Neural crest cell (in vitro differentiated cells): ENCODE results near the gene SHH. TPM values are rescaled to one million over a fixed set of nuclear protein-coding genes. Genes with fewer than 3 reads are reported as not detected.

Experiments
- DNase-seq: peaks from one replicate; pipeline ENCODE4 v3.0.0; 2021; ENCODE audit warnings: low read depth, mixed read lengths, low spot score
- H3K27ac Mint-ChIP-seq: one replicate; pipeline ENCODE4 v1.8.0; 2021; ENCODE audit warnings: mild to moderate bottlenecking, mixed read lengths; ENCODE audit not compliant: unreplicated experiment
- H3K27me3 Mint-ChIP-seq: 2 replicates; pipeline ENCODE4 v1.8.0; 2021; ENCODE audit warnings: low read depth, mild to moderate bottlenecking, mixed read lengths
- H3K36me3 Mint-ChIP-seq: 2 replicates; pipeline ENCODE4 v1.8.0; 2021; ENCODE audit warnings: low read depth, mild to moderate bottlenecking, mixed read lengths
- H3K4me1 Mint-ChIP-seq: 2 replicates; pipeline ENCODE4 v1.8.0; 2021; ENCODE audit warnings: mixed read lengths
- H3K4me3 Mint-ChIP-seq: one replicate; pipeline ENCODE4 v1.8.0; 2021; ENCODE audit warnings: mild to moderate bottlenecking, mixed read lengths
- H3K9me3 Mint-ChIP-seq: 2 replicates; pipeline ENCODE4 v1.8.0; 2021; ENCODE audit warnings: mixed read lengths
- CTCF ChIP-seq: fragments of 200-600 bp; sonication (generic); conservative IDR thresholded peaks from 2 replicates; pipeline ENCODE4 v1.5.0; 2021; ENCODE audit warnings: antibody characterized with exemption, mild to moderate bottlenecking
- total RNA-seq: library from RNA; stranded (reverse); gene quantifications from 2 replicates; pipeline ENCODE4 v1.2.1, GENCODE V29; 2021

The SHH gene
- total RNA-seq, 1 donor from 2014 or later, result not detected

- TF ChIP-seq CTCF, result no peak
- no peak overlapping the region for H3K27ac Mint-ChIP-seq
Measured at GRCh38 chr7:155845226-155845625, 33.0 kb upstream of the SHH start.

GRCh38 chr7:155844526-155844925 is 32.3 kb upstream of the SHH start:
- H3K9me3 Mint-ChIP-seq, result no peaks in the 10 kb centered on the region
- peaks cover 5% of the 10 kb centered on the region for H3K27me3 Mint-ChIP-seq
- no peak for TF ChIP-seq CTCF
- no peaks in the 10 kb centered on the region for H3K36me3 Mint-ChIP-seq
- no peaks in the 10 kb centered on the region for H3K4me1 Mint-ChIP-seq
- no peak overlapping the region for H3K4me3 Mint-ChIP-seq
- no peak overlapping the region for H3K27ac Mint-ChIP-seq
- no peak for DNase-seq

More at GRCh38 chr7:155845226-155845625, 33.0 kb upstream of the SHH start:
- no peaks in the 10 kb centered on the region for H3K36me3 Mint-ChIP-seq
- no peaks in the 10 kb centered on the region for H3K4me1 Mint-ChIP-seq
- peaks cover under 1% of the 10 kb centered on the region for H3K27me3 Mint-ChIP-seq
- no peak overlapping the region for H3K4me3 Mint-ChIP-seq
- H3K9me3 Mint-ChIP-seq, result no peaks in the 10 kb centered on the region
- DNase-seq, result no peak

GRCh38 chr7:155844019-155844453 is 31.8 kb upstream of the SHH start:
- H3K27ac Mint-ChIP-seq, result no peak overlapping the region
- no peak for TF ChIP-seq CTCF
- H3K4me3 Mint-ChIP-seq, result no peak overlapping the region
- DNase-seq, result no peak
- H3K36me3 Mint-ChIP-seq, result no peaks in the 10 kb centered on the region
- no peaks in the 10 kb centered on the region for H3K4me1 Mint-ChIP-seq
- H3K9me3 Mint-ChIP-seq, result no peaks in the 10 kb centered on the region
- H3K27me3 Mint-ChIP-seq, result peaks cover 5% of the 10 kb centered on the region

- no peak for DNase-seq
- Mint-ChIP-seq H3K27ac (no peak overlapping the region), H3K9me3 (no peaks in the 10 kb centered on the region), H3K4me3 (no peak overlapping the region), H3K4me1 (no peaks in the 10 kb centered on the region), H3K36me3 (no peaks in the 10 kb centered on the region), H3K27me3 (peaks cover 5% of the 10 kb centered on the region)
- TF ChIP-seq CTCF, result no peak
Measured at GRCh38 chr7:155843426-155844018, 31.3 kb upstream of the SHH start.

- DNase-seq, result no peak
- Mint-ChIP-seq H3K27ac (no peak overlapping the region), H3K27me3 (peaks cover 5% of the 10 kb centered on the region), H3K4me1 (no peaks in the 10 kb centered on the region), H3K9me3 (no peaks in the 10 kb centered on the region), H3K36me3 (no peaks in the 10 kb centered on the region), H3K4me3 (no peak overlapping the region)
- TF ChIP-seq CTCF, result no peak
Measured at GRCh38 chr7:155842496-155843265, 30.4 kb upstream of the SHH start.
